Activated CD4-positive, alpha-beta T cell treated with anti-CD3 and anti-CD28 coated beads, Interleukin-2, amount 50 U/mL, for 1 hour (primary cell): ENCODE measurements around the gene MSRB3.

ENCODE experiments used
- DNase-seq: peaks from one replicate; pipeline ENCODE4 v3.0.0-alpha.2; 2020

Gene MSRB3

GRCh38 chr12:65327207-65328076 is 49.0 kb downstream of the MSRB3 start:
- DNase-seq: no peak

GRCh38 chr12:65329721-65330120 is 51.2 kb downstream of the MSRB3 start:
- no peak for DNase-seq

DNA sequence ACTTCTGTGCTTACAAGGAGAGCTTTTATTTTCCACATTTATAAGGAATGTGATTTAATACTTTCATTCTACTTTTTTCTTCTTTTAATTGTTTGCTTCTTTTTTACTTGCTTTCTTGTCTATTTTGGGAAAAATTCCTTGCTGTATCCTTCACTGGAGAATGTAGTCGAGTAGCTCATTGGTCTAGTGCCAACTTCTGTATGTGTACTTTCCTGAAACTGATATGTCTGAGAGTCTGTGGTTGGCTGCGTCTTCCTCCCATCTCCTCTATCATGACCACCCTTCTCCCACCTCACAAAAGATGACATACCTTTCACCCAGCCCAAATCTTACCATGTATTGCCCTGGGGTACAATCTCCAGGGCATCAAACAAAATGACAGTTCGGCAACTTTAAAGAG is 51.8 kb downstream of the MSRB3 start:
- no peak for DNase-seq

GRCh38 chr12:65331456-65331855 is 53.0 kb downstream of the MSRB3 start:
- no peak for DNase-seq

DNA sequence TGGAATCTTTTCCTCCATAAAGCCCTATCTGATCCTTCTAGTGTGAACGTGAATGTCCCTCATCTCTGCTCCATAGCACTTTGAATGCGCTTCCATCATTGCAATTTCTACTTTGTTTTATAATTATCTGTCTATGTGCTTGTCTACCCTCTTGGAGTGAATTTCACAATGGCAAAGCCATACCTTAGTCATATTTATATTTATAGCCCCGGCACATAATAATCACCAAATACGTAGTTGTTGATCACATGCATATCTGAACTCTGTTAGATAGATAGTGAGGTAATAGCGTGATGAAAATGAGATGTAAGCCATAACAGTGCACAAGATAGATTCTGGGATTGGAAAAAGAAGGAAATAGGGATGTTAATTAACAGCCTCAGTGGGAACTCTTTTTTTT is 55.2 kb downstream of the MSRB3 start:
- no peak for DNase-seq

DNA sequence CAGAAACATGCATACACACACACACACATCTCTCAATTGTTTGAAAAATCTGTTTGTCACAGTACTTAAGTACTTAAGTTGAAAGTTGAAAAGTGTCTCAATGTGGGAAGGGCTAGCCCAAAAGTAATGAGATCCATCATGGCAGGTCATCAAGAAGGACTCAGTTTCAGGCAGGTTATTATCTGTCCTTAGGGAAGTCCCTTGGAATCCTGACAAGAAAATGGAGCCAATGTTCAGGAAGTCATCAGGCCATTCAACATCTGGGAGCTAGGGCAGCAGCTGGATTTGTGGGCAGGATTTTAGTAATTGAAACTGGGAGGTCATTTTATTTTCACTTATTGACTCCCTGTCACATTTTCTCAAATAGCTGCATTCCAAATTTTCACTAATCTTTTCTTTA is 56.0 kb downstream of the MSRB3 start:
- DNase-seq: no peak

DNA sequence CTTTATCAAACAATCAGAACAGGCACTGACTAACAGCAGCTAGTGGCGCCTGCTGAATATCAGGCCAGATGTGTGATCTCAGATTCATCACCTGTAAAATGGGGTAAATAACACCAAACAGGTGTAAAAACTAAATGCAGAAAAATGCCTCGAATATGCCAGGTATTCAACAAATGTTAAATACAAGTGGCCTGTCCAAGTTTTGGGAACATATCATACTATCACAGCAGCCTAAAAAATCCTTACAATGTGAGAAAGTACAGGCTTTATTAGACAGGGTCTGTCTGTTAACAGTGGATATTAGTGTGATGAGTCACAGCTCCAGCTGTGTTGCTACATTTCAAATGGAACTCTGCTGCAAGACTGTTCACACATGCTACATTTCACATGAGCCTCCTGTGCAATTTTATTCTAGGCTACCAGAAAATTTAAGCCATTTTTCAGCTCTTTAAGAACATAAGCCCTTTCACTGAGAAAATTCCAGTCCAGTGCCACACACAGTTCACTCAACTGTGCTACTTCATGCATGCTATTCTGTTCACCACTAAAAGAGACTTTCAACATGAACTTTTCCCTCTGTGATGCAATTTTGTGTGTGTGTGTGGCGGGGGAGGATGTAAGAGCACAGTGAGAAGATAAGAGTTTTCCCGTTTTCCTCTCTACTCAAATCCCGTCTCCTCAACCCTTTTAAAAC is 56.7 kb downstream of the MSRB3 start:
- no peak for DNase-seq

DNA sequence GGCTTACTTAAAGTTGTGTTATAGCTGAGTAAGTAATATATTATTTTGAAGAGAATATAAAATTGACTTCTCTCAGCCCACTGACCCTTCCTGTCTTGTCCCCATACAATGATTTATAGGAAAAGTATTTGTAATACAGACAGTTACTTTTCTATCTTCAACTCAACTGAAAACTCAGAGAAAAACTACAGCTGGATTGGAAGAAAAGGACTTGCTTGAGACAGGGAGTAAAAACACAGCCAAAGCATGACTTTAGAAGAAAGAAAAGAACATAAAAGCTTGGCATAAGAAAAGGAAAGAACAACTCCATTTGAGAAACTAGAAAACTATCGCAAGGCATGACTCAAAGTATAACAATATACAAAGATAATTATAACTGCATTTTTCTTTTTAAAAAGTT is 57.5 kb downstream of the MSRB3 start:
- DNase-seq: no peak

- DNase-seq: no peak
These were observed 60.7 kb downstream of the MSRB3 start for GRCh38 chr12:65339161-65339560.

DNA sequence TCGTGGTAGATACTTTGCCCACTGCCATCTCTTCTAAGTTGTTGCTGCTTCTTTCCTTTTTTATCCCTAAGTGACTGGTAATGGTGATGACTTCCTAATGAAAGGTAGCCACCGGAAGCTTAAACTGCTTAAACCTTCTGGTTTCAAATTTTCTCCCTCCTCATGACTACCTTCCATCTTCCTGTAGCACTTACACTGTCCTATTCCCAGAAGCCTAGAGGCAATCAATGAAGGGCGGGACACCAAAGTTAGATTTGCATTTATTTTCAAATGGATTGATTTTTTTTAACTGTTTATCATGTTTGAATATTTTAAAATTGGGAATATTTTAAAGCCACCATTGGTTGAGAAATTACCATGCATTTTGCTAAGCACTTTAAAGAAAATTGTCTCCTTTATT is 64.7 kb downstream of the MSRB3 start:
- DNase-seq: no peak

GRCh38 chr12:65343801-65344200 is 65.3 kb downstream of the MSRB3 start:
- DNase-seq: no peak

- no peak for DNase-seq
These were observed 77.0 kb downstream of the MSRB3 start for GRCh38 chr12:65355461-65355860.

DNA sequence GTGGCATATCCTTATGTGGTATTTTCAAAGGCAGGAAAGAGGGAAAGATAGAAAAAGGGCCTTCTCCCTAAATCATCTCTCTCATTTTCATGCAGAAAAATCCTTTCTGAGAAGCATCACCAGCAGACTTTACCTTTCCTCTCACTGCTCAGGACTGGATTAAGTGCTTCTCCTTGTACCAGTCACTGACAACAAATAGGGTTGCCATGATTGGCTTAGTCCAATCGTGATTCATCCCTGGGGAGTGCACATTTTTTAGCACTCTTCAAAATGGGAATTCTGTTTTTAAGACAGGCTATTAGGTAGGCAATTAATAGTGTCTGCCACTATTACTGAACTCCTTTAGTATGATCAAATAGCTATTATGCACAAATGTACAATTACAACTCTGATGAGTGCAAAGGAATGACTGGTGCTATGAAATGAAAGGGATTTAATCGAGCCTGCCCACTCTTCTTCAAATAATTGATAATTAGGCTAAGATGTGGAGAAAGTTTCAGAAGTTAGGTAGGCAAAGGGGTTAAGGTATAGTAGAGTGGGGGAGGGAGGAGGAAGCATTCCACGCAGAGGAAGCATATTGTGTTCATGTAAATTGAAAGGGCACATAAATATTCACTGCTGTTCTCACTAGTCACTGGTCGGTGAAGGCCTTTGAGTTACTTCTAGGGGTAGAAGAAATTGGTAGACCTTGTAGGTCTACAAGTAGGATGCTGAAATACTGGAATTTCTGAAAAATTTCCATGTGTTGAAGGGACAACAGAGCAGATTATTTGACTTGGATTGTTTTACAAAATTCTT is 84.0 kb downstream of the MSRB3 start:
- no peak for DNase-seq

- DNase-seq: no peak
These were observed 85.6 kb downstream of the MSRB3 start for GRCh38 chr12:65364046-65364445.

DNA sequence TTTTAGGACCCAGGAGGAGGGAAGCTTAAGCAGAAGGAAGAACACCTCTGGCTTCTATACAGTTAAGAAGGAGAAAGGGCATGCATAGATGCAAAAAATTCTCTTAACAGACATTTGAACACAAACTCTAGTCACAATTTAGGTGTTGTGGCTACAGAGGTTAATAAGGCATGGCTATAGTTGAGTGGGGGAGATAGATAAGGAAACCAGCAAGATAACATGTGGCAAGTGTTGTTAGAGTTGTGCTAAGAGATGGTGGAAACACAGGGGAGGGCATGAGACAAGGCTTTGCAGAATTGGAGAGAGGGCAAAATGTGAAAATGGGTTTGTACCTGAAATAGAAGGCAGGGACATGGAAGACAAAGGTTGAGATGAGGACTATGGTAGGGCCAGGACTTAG is 88.9 kb downstream of the MSRB3 start:
- no peak for DNase-seq

GRCh38 chr12:65368055-65368454 is 89.6 kb downstream of the MSRB3 start:
- no peak for DNase-seq

DNA sequence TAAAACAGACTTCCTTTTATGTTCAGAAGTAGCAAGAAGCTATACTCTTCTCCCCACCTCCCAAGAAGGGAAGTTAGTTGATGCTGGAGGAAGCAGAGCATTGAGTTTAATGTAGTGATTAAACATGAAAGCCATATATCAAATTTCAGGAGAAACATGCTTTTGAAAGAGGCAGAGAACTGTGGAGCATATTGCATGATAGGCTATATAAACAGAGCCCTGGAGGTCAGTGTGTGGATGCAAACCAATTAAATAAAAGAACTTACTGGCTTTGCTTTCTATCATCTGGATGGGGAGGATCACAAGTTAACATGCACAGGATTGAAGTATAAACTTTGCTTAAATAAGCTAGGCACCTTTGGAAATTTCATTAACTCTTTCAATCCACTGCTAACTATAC is 94.1 kb downstream of the MSRB3 start:
- no peak for DNase-seq

- no peak for DNase-seq
These were observed 105.8 kb downstream of the MSRB3 start for GRCh38 chr12:65384240-65384639.

DNA sequence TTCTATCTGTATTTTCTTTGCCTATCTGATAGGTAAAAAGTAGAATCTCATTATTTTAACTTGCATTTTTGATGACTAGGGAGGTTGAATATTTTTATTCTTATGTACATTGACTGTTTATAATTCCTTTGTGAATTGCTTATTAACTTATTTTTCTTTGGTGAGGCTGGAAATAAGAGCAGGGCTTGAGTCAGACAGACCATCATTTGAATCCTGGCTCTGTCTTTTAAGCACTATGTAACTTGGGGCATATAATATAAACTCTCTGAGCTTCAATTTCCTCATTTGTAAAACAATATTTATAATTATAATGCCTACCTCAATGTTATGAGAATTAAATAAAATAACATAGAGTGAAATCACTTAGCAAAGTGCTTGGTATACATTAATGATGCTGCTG is 108.9 kb downstream of the MSRB3 start:
- no peak for DNase-seq

GRCh38 chr12:65389436-65389835 is 111.0 kb downstream of the MSRB3 start:
- DNase-seq: no peak

DNA sequence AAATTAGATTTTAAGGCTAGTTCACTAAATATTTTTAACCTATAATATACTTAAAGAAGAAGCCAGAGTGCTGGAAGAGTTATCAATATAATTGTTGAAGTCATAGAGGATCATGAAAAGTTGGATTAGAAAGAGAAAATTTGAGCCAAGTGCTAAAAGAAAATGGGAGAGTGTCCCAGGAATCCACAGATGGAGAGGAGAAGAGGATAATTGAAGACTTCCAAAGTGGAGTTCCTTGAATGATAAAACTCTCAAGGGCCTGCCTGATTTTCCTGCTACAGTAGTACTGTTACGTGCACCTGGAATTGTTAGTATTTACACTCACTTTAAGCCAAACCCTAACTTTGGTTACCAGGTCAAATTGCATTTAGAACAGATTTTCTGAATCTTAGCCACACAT is 113.2 kb downstream of the MSRB3 start:
- DNase-seq: no peak

DNA sequence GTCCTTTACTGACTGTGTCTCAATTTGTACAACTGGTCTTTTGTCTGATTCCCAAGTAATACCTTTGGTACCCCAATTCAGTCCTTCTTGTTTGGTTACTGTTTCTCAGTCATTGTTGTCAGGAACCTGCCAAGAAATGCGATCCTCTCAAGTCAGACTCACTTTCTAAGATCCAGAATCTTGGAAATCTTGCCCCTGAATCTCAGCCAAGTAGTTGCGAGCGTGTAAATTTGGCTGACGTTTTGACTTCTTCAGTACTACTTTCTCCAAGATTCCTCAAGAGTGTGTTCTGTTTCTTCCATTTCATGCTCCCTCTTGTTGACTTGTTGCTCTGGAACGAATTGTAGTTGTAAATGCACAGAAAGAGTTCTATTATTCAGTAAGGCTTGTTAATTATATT is 114.0 kb downstream of the MSRB3 start:
- DNase-seq: no peak

- no peak for DNase-seq
These were observed 124.7 kb downstream of the MSRB3 start for GRCh38 chr12:65403188-65403587.
